Hair follicular keratinocyte (primary cell): Measurements from ENCODE around the gene STAT2. TPM values are rescaled to one million over a fixed set of nuclear protein-coding genes. Genes with fewer than 3 reads are reported as not detected.

ENCODE experiments used
- total RNA-seq: library from RNA; depleted of rRNA; stranded (reverse); fragments of >200 nt; gene quantifications from 2 replicates; pipeline ENCODE4 v1.2.3, GENCODE V29; 2015

STAT2 gene
- total RNA-seq, result 40.0 and 64.2 TPM in 2 replicates

DNA sequence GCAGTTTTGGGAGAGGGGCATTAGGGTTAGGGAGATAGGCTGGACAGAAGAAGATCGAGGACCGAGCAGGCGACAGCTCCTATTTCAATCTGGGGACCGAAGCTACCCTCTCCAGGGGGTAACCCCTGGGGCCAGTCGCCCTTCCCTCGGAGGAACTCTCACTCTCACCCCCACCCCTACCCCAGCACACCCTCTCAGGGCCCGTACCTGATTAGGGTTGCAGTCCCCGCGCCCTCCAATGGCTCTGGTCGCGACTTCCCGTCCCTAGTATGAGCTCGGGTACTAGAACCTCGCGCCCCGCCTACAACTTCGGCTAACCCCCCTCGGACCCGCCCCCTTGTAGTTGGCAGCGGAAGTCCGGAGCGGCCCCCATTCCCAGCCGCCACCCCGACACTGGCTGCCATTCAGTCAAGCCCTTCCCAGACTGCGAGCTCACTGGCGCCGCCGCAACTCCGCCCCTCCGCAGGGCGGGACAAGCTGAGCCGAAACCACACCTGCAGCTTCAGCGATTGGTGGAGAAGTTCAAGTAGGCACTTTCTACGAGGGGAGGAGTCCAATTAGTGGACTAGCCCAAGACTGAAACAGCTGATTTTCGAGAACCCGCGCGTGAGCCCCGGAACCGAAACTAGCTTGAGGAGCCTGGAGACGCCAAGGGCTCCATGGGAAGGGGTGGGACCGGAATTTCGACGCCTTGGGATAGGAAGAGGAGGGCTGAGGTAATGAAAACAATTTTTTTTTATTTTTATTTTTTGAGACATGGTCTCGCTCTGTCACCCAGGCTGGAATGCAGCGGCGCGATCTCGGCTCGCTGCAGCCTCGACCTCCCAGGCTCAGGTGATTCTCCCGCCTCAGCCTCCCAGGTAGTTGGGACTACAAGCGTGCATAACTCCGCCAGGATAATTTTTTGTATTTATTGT, at the start of gene STAT2:
STAT2 (minus strand) TSS at position 257 of the 917 bp plus-strand sequence. CDS start 3,536 bp downstream, outside the sequence.

DNA sequence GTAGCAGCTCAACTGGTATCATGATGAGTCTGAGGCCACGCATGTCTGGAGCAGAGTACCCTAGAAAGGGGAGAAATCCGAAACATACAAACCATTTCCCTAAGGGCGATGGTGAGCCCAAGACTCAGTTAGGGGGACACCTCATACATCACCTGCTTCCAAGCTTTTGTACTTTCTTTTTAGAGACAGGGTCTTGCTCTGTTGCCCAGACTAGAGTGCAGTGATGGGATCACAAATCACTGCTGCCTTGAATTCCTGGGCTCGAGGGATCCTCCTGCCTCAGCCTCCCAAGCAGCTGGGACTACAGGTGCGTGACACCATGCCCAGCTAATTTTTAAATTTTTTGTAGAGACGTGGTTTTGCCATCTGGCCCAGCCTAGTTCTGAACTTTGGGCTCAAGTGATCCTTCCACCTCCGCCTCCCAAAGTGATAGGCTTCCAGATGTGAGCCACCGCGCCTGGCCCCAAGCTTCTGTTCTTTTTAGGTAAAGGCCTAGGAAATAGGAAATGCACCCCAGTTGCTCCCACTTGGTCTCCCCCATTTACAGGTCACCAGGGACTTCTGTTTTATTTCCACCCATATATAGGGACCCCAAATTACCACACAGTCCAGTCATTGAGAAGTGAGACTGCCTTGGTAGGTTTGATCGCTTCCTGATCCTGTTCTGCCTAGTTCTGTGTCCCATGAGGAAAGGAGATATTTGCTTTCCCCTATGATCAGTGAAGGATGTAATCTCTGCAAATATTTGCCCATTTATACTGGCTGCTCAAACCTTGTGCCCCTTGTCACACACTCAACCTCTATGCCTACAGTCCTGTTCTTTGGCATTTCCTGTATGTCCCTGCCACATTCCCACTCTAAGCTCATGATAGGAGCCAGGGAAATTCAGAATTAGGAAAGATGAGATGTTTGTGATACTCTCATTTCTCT, 2.5 kb upstream of the STAT2 start, which contains the start of gene APOF:
APOF (minus strand) TSS at position 728 of the 930 bp plus-strand sequence; CDS start at position 616, 112 bp downstream.

DNA sequence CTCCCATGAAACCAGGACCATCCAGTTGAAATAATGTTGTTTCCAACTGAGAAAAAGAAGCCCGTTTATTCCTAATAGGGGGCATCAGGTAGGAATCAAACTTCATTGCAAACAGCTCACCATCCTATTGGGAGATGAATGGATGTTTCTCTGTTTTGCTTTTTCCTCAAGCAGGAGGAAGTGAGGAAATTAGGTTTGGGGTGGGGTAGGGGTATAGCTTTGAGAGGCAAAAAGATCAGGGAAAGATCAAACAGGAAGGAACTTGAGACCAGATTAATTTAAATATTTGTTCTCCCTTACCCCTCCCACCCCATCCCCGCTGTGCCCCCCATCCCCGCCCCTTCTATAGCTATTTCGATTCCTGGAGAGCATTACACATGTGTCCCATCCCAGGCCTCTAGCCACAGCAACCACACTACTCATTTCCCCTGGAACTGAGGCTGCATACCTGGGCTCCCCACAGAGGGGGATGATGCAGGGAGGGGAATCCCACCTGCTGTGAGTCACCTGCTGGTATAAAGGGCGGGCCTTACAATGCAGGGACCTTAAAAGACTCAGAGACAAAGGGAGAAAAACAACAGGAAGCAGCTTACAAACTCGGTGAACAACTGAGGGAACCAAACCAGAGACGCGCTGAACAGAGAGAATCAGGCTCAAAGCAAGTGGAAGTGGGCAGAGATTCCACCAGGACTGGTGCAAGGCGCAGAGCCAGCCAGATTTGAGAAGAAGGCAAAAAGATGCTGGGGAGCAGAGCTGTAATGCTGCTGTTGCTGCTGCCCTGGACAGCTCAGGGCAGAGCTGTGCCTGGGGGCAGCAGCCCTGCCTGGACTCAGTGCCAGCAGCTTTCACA, 21.4 kb downstream of the STAT2 start, which contains the start of gene IL23A:
IL23A (plus strand) TSS at position 577 of the 850 bp plus-strand sequence; CDS start at position 738, 161 bp downstream.

GRCh38 chr12:56333679-56334489, 26.0 kb downstream of the STAT2 start, which contains the start of gene PAN2:
Gene PAN2, minus strand, starts transcription at chr12:56334000. Its CDS starts 906 bp downstream, at chr12:56333094.

DNA sequence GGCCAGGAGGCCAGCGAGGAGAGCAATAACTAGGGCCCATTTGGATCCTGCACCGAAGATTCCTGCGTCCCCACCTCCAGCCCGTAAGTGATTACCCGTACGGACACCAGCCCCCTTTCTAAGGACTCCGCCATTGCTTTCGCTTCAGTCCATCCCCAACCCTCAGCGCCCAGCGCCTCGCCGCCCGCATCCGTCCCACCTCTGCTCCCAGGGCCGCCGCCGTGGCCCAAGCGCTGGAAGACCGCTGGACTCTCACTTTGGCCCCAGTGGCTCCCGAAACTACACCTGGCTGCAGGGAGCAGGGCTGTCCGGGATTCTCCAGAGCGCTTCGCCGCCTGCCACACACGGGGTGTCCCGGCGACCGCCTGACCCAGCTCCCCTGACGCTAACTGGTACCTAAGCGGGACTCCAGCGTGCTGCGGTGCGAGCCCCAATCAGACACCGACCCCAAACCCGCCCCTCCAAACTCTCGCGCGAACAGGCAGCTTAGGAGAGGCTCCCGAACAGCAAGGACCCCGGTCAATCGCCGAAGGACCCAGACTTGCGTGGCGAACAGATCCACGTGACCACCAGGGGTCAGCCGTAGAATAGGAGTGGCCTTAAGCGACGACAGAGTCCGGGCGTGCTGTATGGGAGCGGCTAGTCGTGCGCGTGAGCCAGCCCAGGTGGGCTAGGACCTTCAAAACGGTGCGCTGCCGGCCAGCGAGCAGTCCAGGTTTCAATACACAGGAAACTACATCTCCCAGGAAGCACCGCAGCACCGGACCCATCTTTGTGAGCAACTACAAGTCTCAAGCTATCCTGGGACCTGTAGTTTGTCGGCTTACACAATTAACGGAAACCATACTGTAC, 44.1 kb downstream of the STAT2 start, which contains the start of gene CNPY2:
CNPY2 (minus strand) TSS at position 367 of the 852 bp plus-strand sequence. CDS start 771 bp downstream, outside the sequence.

GRCh38 chr12:56299853-56300643, 59.9 kb downstream of the STAT2 start, which contains the start of gene CS:
Gene CS, minus strand, starts transcription at chr12:56300330. Its CDS starts 129 bp downstream, at chr12:56300201.

Other genes starting within 250 kb of the STAT2 start
- gene RPL41, start 243.5 kb downstream of the STAT2 start, total RNA-seq, result 4,093 and 5,143 TPM in 2 replicates
- 0.62 and 3.8 TPM in 2 replicates for gene ZC3H10, start 241.8 kb downstream of the STAT2 start, total RNA-seq
- gene ESYT1, start 231.8 kb downstream of the STAT2 start, total RNA-seq, result 176 and 198 TPM in 2 replicates
- 41.4 and 72.2 TPM in 2 replicates for gene MYL6B, start 207.5 kb downstream of the STAT2 start, total RNA-seq
- gene MYL6, start 201.7 kb downstream of the STAT2 start, total RNA-seq, result 1,992 and 2,124 TPM in 2 replicates
- 18.7 and 24.4 TPM in 2 replicates for gene SMARCC2, start 170.6 kb downstream of the STAT2 start, total RNA-seq
- 37.4 and 58.7 TPM in 2 replicates for gene RNF41, start 138.2 kb downstream of the STAT2 start, total RNA-seq
- 33.0 and 54.3 TPM in 2 replicates for gene NABP2, start 135.8 kb downstream of the STAT2 start, total RNA-seq
- not detected in 2 replicates for gene SLC39A5, start 130.1 kb downstream of the STAT2 start, total RNA-seq
- gene ANKRD52, start 101.7 kb downstream of the STAT2 start, total RNA-seq, result 11.9 and 14.2 TPM in 2 replicates
- gene COQ10A, start 93.2 kb downstream of the STAT2 start, total RNA-seq, result 4.8 TPM in 2 replicates
- gene CS, start 59.8 kb downstream of the STAT2 start, total RNA-seq, result 106 and 130 TPM in 2 replicates
- gene CNPY2, start 44.1 kb downstream of the STAT2 start, total RNA-seq, result 85.5 and 113 TPM in 2 replicates
- 9.7 and 17.5 TPM in 2 replicates for gene PAN2, start 26.1 kb downstream of the STAT2 start, total RNA-seq
- 2.7 and 5.5 TPM in 2 replicates for gene IL23A, start 21.2 kb downstream of the STAT2 start, total RNA-seq
- not detected in 2 replicates for gene APOF, start 2.8 kb upstream of the STAT2 start, total RNA-seq
- gene TIMELESS, start 89.3 kb upstream of the STAT2 start, total RNA-seq, result 9.2 and 23.6 TPM in 2 replicates
- not detected in 2 replicates for gene MIP, start 94.5 kb upstream of the STAT2 start, total RNA-seq
- 1.1 and 1.7 TPM in 2 replicates for gene SPRYD4, start 108.5 kb upstream of the STAT2 start, total RNA-seq
- gene GLS2, start 128.1 kb upstream of the STAT2 start, total RNA-seq, result 0.86 and 2.1 TPM in 2 replicates
- 16.9 and 18.7 TPM in 2 replicates for gene RBMS2, start 161.7 kb upstream of the STAT2 start, total RNA-seq